ENCODE results near the gene AGER. TPM values are rescaled to one million over a fixed set of nuclear protein-coding genes. Genes with fewer than 3 reads are reported as not detected.

The AGER gene
- polyA plus RNA-seq, 1 donor from 2014 or later: 0.58 TPM

GRCh38 chr6:32154514-32155161 lies 29.4 kb downstream of the AGER start:
- Mint-ChIP-seq H3K27me3 (peaks cover 31% of the 10 kb centered on the region), H3K4me1 (peaks cover 14 to 20% (median 19%) of the 10 kb centered on the region in 3 donors), H3K4me3 (peak overlapping the region; percentile 82 to 100 (median 92)), H3K9me3 (peaks cover 0 to 1% (median 0%) of the 10 kb centered on the region in 3 donors), H3K27ac (peak overlapping the region in 2 of 3 donors; percentile 58 to 80), H3K36me3 (no peaks in the 10 kb centered on the region)

GRCh38 chr6:32153564-32154513 lies 30.2 kb downstream of the AGER start, which contains the start of gene PPT2:
PPT2 (plus strand) TSS chr6:32154141; CDS start chr6:32154595, 454 bp downstream.
- Mint-ChIP-seq H3K4me3 (peak within 1 kb of the TSS; percentile 82 to 100 (median 92)), H3K27me3 (peaks cover 36% of the 10 kb centered on the region), H3K9me3 (peaks cover 0 to 4% (median 0%) of the 10 kb centered on the region in 3 donors), H3K4me1 (peaks cover 15 to 22% (median 19%) of the 10 kb centered on the region in 3 donors), H3K27ac (peak within 1 kb of the TSS; percentile 18 to 80 (median 58)), H3K36me3 (no peaks in the 10 kb centered on the region)

DNA sequence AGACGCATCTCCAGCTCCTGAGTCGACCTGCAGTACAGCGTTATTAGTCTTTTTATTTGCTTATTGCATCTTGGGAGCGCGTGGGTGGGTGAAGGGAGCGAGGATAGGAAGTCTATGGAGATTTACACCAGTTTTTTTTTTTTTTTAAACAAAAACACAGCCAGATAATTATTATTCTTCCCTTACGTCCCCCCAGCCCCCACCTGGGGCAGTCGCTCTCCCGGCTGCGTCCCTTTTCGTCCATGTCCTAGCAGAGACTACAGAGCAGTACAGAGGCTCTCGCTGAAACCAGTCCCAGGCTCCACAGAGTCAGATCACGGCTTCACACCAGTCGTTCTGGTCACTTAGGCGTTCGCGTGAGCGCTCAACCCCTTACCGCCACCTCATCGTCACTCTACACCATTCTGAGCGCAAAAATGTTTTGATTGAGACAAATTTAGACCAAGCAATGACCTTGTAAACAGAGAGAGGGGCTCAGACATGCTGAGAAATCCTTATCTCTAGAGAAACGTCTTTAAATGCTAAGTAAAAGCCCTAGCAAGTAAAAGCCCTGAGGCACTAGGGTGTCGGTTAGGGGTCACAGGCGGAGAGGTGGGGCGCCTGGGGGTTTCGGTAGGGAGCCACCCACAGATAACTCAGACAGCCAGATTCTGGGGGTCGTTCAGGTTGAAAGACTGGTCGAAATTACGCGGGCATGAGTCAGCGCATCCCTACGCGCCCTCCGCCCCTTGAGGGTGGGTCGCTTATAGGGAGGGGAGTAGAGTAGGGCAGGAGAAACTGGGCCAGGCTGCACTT lies 31.1 kb downstream of the AGER start:
- H3K4me3 Mint-ChIP-seq: peak overlapping the region; percentile 26 to 92 (median 84)
- H3K4me1 Mint-ChIP-seq: peaks cover 17 to 27% (median 19%) of the 10 kb centered on the region in 3 donors
- H3K27ac Mint-ChIP-seq: peak overlapping the region in 1 of 3 donors; percentile 15
- peaks cover 44% of the 10 kb centered on the region for H3K27me3 Mint-ChIP-seq
- no peaks in the 10 kb centered on the region for H3K36me3 Mint-ChIP-seq
- H3K9me3 Mint-ChIP-seq: peaks cover 0 to 4% (median 0%) of the 10 kb centered on the region in 3 donors

DNA sequence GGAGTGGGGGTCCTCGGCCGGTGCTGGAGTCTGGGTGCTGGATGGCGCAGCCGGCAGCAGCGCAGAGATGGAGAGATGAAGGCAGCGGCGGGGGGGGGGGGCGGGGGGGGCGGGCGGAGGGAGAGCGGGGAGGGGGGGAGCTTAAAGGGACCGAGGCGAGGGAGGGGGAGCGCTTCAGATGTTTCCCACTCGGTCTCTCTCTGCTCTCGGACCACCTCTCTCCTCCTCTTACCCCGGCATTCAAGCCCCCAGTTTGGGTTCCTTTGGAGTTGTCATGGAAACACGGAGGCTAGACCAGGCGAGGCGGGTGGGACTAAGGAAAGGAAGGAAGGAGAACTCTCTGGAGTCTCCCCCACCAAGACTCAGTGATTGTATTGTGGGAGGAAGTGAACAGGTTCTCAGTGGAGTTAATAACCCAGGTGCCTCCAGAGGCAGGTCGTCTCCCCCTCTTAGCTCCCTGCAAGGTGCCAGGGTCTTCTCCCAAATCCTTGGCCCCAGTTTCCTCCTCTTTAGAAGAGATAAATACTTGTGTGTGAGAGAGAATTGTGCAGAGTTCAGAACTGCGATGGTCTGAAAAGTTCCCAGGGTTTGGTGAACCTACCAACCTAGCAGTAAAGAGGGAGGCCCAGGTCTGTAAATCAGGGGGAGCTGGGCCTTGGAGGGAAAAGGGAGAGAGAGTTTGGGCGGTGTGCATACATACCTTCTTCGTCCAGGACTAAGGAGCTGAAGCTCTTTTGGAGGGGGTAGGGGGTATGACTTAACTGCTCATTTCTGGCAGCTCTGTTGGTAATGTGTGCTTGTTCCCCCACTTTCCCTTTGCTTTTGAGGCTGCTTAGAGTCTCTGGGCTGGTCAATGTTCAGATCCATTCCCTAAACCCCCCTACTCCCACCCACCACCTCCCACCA lies 31.9 kb downstream of the AGER start, which contains the start of gene PRRT1:
TSS of gene PRRT1 (minus strand) at position 77 of the 906 bp plus-strand sequence. CDS start 112 bp downstream, outside the sequence.
- H3K9me3 Mint-ChIP-seq: peaks cover 0 to 4% (median 0%) of the 10 kb centered on the region in 3 donors
- H3K36me3 Mint-ChIP-seq: no peaks in the 10 kb centered on the region
- H3K27me3 Mint-ChIP-seq: peaks cover 52% of the 10 kb centered on the region
- H3K27ac Mint-ChIP-seq: peak within 1 kb of the TSS in 1 of 3 donors; percentile 21
- peaks cover 17 to 27% (median 19%) of the 10 kb centered on the region in 3 donors for H3K4me1 Mint-ChIP-seq
- peak within 1 kb of the TSS in 3 of 4 donors; percentile 19 to 82 (median 70) for H3K4me3 Mint-ChIP-seq

GRCh38 chr6:32151181-32151862 lies 32.7 kb downstream of the AGER start:
- Mint-ChIP-seq H3K27me3 (peaks cover 52% of the 10 kb centered on the region), H3K27ac (no peak overlapping the region), H3K4me1 (peaks cover 17 to 27% (median 19%) of the 10 kb centered on the region in 3 donors)

GRCh38 chr6:32149932-32150870 lies 33.9 kb downstream of the AGER start:
- peaks cover 19 to 26% (median 20%) of the 10 kb centered on the region in 3 donors for H3K4me1 Mint-ChIP-seq
- H3K9me3 Mint-ChIP-seq: peaks cover 0 to 4% (median 0%) of the 10 kb centered on the region in 3 donors
- peaks cover 52% of the 10 kb centered on the region for H3K27me3 Mint-ChIP-seq
- no peaks in the 10 kb centered on the region for H3K36me3 Mint-ChIP-seq
- H3K4me3 Mint-ChIP-seq: peak overlapping the region in 1 of 4 donors; percentile 87
- H3K27ac Mint-ChIP-seq: peak overlapping the region in 1 of 3 donors; percentile 74

More at GRCh38 chr6:32151181-32151862, 32.7 kb downstream of the AGER start:
- Mint-ChIP-seq H3K4me3 (peak overlapping the region in 2 of 4 donors; percentile 19 to 25), H3K9me3 (peaks cover 0 to 4% (median 0%) of the 10 kb centered on the region in 3 donors), H3K36me3 (no peaks in the 10 kb centered on the region)

DNA sequence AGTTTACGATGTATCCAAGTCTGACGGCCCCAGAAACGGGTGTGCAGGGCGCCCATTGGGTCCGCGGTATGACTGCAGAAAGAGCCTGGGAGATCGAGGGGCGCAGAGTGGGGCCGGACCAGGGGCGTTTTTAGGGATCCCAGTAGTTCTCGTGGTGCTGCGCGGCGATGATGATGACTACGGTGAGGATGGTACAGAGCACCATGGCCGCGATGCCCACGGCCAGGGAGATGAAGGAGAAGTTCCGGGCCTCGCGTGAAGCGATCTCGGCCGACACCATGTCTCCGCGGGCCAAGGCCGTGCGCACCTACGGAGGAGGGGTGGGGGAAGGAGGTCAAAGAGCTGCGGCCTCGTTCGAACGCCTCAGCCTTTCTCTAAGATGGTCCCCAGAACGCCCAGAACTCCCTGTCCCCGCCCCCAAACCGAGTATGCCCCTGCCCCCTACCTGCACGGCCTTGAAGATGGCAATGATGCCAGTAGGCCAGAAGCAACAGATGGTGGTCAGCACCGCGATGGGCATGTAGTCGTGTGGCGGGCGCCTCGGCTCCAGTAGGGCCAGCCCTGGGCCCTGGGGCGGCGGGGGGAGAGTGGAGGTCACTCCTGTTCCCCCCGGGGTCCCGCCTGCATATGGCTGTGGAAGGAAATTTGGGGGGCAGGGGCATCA lies 34.8 kb downstream of the AGER start:
- Mint-ChIP-seq H3K27ac (peak overlapping the region in 1 of 3 donors; percentile 88), H3K9me3 (peaks cover 0 to 4% (median 0%) of the 10 kb centered on the region in 3 donors), H3K36me3 (no peaks in the 10 kb centered on the region), H3K4me3 (peak overlapping the region; percentile 44 to 85 (median 50)), H3K27me3 (peaks cover 52% of the 10 kb centered on the region), H3K4me1 (peaks cover 14 to 20% (median 14%) of the 10 kb centered on the region in 3 donors)

DNA sequence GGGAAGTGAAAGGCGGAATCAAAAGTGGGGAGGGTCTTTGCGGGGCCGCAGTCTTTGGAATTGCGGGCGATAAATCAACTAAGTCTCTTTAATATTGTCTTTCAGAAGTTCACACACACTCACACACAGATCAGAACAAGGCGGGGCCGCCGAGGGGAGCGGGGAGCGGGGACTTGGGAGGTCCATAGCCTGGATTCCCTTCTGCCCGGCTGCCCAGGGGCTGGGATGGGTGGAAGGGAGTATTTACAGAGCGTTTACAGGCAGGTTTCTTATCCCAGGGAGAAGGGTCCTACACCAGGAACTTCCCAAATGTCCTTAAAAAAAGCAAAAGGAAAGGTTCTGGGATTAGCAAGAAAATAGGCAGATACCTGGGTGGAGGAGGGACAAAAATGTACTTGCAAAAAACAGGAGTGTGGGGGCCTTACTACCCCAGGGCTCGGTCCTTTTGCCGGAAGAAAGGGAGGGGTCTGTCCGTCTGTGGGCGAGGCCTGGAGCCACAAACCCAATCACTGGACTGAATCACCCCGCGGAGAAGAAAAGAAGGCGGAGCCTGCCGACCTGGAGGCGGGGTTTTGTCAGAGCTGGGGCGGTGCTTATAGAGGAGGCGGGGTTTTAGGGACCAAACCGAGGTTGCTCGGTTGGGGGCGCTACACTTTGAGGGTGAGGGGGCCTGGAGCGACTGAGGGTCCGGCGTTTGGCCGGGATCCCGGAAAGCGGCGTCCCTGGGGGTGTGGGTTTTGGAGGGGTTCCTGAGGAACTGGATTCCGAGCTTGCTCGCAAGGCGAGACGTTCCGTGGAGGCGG lies 35.6 kb downstream of the AGER start:
- H3K4me1 Mint-ChIP-seq: peaks cover 10 to 16% (median 13%) of the 10 kb centered on the region in 3 donors
- peak overlapping the region in 1 of 3 donors; percentile 88 for H3K27ac Mint-ChIP-seq
- peak overlapping the region; percentile 44 to 85 (median 68) for H3K4me3 Mint-ChIP-seq
- peaks cover 0 to 4% (median 0%) of the 10 kb centered on the region in 3 donors for H3K9me3 Mint-ChIP-seq
- H3K27me3 Mint-ChIP-seq: peaks cover 47% of the 10 kb centered on the region
- H3K36me3 Mint-ChIP-seq: no peaks in the 10 kb centered on the region

DNA sequence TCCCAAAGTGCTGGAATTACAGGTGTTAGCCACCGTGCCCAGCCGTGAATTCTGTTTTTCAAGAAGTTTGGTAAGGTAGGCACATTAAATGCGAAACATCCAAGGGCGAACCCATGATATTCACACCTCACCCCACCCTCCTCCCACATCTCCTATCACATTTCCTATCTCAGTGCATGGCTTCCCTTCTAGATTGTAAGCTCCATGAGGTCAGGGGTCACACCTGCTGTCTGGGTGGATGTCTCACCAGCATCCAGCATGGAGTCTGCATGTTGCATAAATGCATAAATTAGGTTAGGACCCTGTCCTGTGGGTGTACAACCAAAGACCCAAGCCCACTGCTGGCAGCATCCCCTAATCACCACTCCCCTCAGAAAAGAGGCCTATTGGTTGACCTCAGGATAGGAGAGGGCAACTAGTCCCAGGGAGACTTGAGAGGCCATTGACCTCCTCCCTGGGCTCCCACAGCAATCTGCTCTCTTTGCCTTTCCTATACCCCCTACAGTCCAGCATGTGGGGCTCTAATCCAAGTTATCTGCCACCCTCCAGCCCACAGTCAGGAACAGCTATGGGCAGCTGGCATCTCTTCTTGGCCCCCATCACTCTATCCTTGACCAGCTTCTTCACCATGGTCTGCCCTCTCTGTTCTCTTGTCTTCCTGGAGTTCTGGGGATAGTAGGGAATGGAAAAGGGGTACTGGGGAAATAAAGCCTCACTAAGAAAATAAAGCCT lies 36.5 kb downstream of the AGER start:
- H3K27me3 Mint-ChIP-seq: peaks cover 41% of the 10 kb centered on the region
- H3K9me3 Mint-ChIP-seq: peaks cover 0 to 4% (median 0%) of the 10 kb centered on the region in 3 donors
- H3K4me3 Mint-ChIP-seq: no peak overlapping the region
- H3K4me1 Mint-ChIP-seq: peaks cover 1 to 11% (median 6%) of the 10 kb centered on the region in 3 donors
- H3K27ac Mint-ChIP-seq: no peak overlapping the region
- no peaks in the 10 kb centered on the region for H3K36me3 Mint-ChIP-seq

GRCh38 chr6:32146687-32147086 lies 37.4 kb downstream of the AGER start:
- peaks cover 37% of the 10 kb centered on the region for H3K27me3 Mint-ChIP-seq
- peaks cover 0 to 4% (median 0%) of the 10 kb centered on the region in 3 donors for H3K9me3 Mint-ChIP-seq
- no peak overlapping the region for H3K27ac Mint-ChIP-seq
- peak overlapping the region in 1 of 4 donors; percentile 0 for H3K4me3 Mint-ChIP-seq
- H3K36me3 Mint-ChIP-seq: no peaks in the 10 kb centered on the region
- peaks cover 0 to 11% (median 6%) of the 10 kb centered on the region in 3 donors for H3K4me1 Mint-ChIP-seq
